Gastrocnemius medialis (tissue), 4 donors: ENCODE data around the gene B4GALT2.

Experiments
- POLR2A ChIP-seq, 2 donors: fragments of 450-650 bp; IDR thresholded peaks; one replicate each; pipeline ENCODE4 v1.6.1; 2017; ENCODE audit warnings: antibody characterized with exemption in 2 of 2, mild to moderate bottlenecking in 2 of 2, moderate library complexity in 2 of 2
- TF ChIP-seq, protein P1 (sequence below), 5 experiments: fragments of 450-650 bp in 3 of 5; fragments of 200-600 bp in 2 of 5; sonication (generic) in 2 of 5; IDR thresholded peaks in 4 of 5; conservative IDR thresholded peaks in 1 of 5; 1 replicate in 4 of 5; 2 replicates in 1 of 5; pipeline ENCODE4 v1.5.1; 2016 to 2019; ENCODE audit warnings: antibody characterized with exemption in 5 of 5, mild to moderate bottlenecking in 3 of 5, moderate library complexity in 3 of 5

DNA sequence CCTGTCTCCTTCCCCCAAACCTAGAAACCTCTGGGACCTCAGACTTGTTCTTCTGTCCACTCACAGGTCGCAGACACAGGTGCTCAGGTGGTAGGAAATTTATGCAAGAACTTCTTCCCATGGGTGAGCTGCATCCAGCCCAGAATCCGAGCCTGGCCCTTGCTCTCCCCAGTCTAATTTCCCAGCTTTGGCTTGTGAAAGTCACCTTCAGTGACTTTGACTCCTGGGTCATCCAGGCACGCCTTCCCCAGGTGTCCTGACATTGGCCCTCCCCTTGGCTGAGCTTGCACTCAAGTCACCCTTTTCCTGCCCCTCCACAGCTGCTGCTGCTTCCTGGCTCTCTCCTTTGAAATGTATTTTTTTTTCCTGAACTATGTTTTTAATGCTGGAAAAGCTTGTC, 25.6 kb upstream of the B4GALT2 start:
- TF ChIP-seq, protein P1, sequence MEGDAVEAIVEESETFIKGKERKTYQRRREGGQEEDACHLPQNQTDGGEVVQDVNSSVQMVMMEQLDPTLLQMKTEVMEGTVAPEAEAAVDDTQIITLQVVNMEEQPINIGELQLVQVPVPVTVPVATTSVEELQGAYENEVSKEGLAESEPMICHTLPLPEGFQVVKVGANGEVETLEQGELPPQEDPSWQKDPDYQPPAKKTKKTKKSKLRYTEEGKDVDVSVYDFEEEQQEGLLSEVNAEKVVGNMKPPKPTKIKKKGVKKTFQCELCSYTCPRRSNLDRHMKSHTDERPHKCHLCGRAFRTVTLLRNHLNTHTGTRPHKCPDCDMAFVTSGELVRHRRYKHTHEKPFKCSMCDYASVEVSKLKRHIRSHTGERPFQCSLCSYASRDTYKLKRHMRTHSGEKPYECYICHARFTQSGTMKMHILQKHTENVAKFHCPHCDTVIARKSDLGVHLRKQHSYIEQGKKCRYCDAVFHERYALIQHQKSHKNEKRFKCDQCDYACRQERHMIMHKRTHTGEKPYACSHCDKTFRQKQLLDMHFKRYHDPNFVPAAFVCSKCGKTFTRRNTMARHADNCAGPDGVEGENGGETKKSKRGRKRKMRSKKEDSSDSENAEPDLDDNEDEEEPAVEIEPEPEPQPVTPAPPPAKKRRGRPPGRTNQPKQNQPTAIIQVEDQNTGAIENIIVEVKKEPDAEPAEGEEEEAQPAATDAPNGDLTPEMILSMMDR (IDR thresholded peaks at IDR 0.05 in 4 of 5, conservative IDR thresholded peaks at IDR 0.05 in 1 of 5) = no peak
- TF ChIP-seq POLR2A (IDR thresholded peaks at IDR 0.05) = no peak
